K562 (cell line): ENCODE data around the gene FKBP8. TPM values are rescaled to one million over a fixed set of nuclear protein-coding genes. Genes with fewer than 3 reads are reported as not detected.

Source experiments
- DPF2 ChIP-seq: fragments of 450-650 bp; IDR thresholded peaks from 2 replicates; pipeline ENCODE4 v1.6.1; 2016
- E2F8 ChIP-seq: fragments of 450-650 bp; IDR thresholded peaks from 2 replicates; pipeline ENCODE4 v1.7.1; 2018; ENCODE audit warnings: mild to moderate bottlenecking, low read depth; ENCODE audit not compliant: partially characterized antibody
- ETV6 ChIP-seq, 3 experiments: fragments of 150-350 bp in 1 of 3; sonication (generic) in 1 of 3; formaldehyde crosslinking in 1 of 3; IDR thresholded peaks; 2 replicates each; pipeline versions ENCODE4 v1.6.1 to v1.8.0; 2014 to 2022; ENCODE audit warnings: borderline replicate concordance in 2 of 3, low read depth in 2 of 3, antibody characterized with exemption in 1 of 3, low read length in 1 of 3, mild to moderate bottlenecking in 1 of 3, missing genetic modification reagents in 1 of 3
- KLF6 ChIP-seq: fragments of 250-450 bp; sonication (Bioruptor Pico); IDR thresholded peaks from 2 replicates; pipeline ENCODE4 v1.4.0; 2020; ENCODE audit warnings: mild to moderate bottlenecking, moderate library complexity, borderline replicate concordance
- SIN3B ChIP-seq: fragments of 450-650 bp; IDR thresholded peaks from 2 replicates; pipeline ENCODE4 v1.6.1; 2017; ENCODE audit warnings: low read depth, mild to moderate bottlenecking, moderate library complexity
- TAL1 ChIP-seq: fragments of 450-650 bp; IDR thresholded peaks from 2 replicates; pipeline ENCODE4 v1.6.1; 2016; ENCODE audit warnings: mild to moderate bottlenecking
- TSC22D4 ChIP-seq: fragments of 450-650 bp; IDR thresholded peaks from 2 replicates; pipeline ENCODE4 v1.6.1; 2016; ENCODE audit warnings: missing genetic modification characterization, missing biosample characterization, control low read depth
- ZBTB8A ChIP-seq: fragments of 450-650 bp; IDR thresholded peaks from 2 replicates; pipeline ENCODE4 v1.6.1; 2018; ENCODE audit warnings: mild to moderate bottlenecking, moderate library complexity; ENCODE audit not compliant: partially characterized antibody
- ZEB2 ChIP-seq: fragments of 450-650 bp; IDR thresholded peaks from 2 replicates; pipeline ENCODE4 v1.6.1; 2016
- ZKSCAN3 ChIP-seq: fragments of 250-450 bp; sonication (Bioruptor Pico); IDR thresholded peaks from 2 replicates; pipeline ENCODE4 v1.4.0; 2020
- ZNF217 ChIP-seq: sonication (generic); formaldehyde crosslinking; IDR thresholded peaks from 2 replicates; pipeline ENCODE4 v1.8.0; 2022; ENCODE audit warnings: mild to moderate bottlenecking, missing genetic modification reagents
- polyA plus RNA-seq, 8 experiments: library from polyadenylated mRNA; depleted of rRNA in 4 of 8; stranded (reverse) in 5 of 8; unstranded in 3 of 8; fragments of >200 nt; fragmentation: Nextera tagmentation in 2 of 8; fragmentation: Illumina TruSeq in 1 of 8; extraction: Ambion mirVana in 2 of 8; extraction: Trizol in 1 of 8; gene quantifications; 2 replicates each; pipeline versions ENCODE4 v1.2.1 to v1.2.3, GENCODE V29; 2011 to 2014; ENCODE audit warnings: inconsistent platforms in 1 of 8, missing spikeins in 1 of 8
- total RNA-seq, 7 experiments: library from RNA; depleted of rRNA in 6 of 7; stranded (reverse); fragments of >200 nt in 6 of 7; fragmentation: Illumina TruSeq in 2 of 7; extraction: Trizol in 2 of 7; gene quantifications; 2 replicates each; pipeline versions ENCODE4 v1.2.1 to v1.2.3, GENCODE V29; 2011 to 2021; ENCODE audit warnings: low replicate concordance in 1 of 7
- TF ChIP-seq, protein P1 (sequence below), 2 experiments: fragments of 450-650 bp; IDR thresholded peaks; 2 replicates each; pipeline ENCODE4 v1.6.1; 2018; ENCODE audit warnings: mild to moderate bottlenecking in 2 of 2, low read depth in 1 of 2; ENCODE audit not compliant: partially characterized antibody in 2 of 2
- TF ChIP-seq, protein P2 (sequence below): fragments of 450-650 bp; formaldehyde crosslinking; IDR thresholded peaks from 2 replicates; pipeline ENCODE4 v1.4.0; 2022; ENCODE audit warnings: mild to moderate bottlenecking, moderate library complexity
- TF ChIP-seq, protein P3 (sequence below): fragments of 450-650 bp; formaldehyde crosslinking; IDR thresholded peaks from 2 replicates; pipeline ENCODE4 v1.4.0; 2020; ENCODE audit warnings: mild to moderate bottlenecking
- TF ChIP-seq, protein P4 (sequence below): fragments of 250-450 bp; sonication (Bioruptor Pico); IDR thresholded peaks from 2 replicates; pipeline ENCODE4 v1.8.0; 2022; ENCODE audit warnings: moderate library complexity, mild to moderate bottlenecking, inconsistent platforms

The FKBP8 gene
- total and polyA plus RNA-seq, 9 of the 15 experiments (the other 6 are each of a cell fraction or from before 2014, with no cell fraction given) = 0.46 to 236 (median 104) TPM

- TF ChIP-seq, protein P1, sequence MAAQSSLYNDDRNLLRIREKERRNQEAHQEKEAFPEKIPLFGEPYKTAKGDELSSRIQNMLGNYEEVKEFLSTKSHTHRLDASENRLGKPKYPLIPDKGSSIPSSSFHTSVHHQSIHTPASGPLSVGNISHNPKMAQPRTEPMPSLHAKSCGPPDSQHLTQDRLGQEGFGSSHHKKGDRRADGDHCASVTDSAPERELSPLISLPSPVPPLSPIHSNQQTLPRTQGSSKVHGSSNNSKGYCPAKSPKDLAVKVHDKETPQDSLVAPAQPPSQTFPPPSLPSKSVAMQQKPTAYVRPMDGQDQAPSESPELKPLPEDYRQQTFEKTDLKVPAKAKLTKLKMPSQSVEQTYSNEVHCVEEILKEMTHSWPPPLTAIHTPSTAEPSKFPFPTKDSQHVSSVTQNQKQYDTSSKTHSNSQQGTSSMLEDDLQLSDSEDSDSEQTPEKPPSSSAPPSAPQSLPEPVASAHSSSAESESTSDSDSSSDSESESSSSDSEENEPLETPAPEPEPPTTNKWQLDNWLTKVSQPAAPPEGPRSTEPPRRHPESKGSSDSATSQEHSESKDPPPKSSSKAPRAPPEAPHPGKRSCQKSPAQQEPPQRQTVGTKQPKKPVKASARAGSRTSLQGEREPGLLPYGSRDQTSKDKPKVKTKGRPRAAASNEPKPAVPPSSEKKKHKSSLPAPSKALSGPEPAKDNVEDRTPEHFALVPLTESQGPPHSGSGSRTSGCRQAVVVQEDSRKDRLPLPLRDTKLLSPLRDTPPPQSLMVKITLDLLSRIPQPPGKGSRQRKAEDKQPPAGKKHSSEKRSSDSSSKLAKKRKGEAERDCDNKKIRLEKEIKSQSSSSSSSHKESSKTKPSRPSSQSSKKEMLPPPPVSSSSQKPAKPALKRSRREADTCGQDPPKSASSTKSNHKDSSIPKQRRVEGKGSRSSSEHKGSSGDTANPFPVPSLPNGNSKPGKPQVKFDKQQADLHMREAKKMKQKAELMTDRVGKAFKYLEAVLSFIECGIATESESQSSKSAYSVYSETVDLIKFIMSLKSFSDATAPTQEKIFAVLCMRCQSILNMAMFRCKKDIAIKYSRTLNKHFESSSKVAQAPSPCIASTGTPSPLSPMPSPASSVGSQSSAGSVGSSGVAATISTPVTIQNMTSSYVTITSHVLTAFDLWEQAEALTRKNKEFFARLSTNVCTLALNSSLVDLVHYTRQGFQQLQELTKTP (IDR thresholded peaks at IDR 0.05; ENCODE audit: low read depth in 1 of 2, partially characterized antibody in 2 of 2) = peak in 1 of 2 experiments; percentile 37
- TF ChIP-seq DPF2 (peak; percentile 37; the same call in 1 of the 2 replicates), ZEB2 (no peak), SIN3B (no peak), ETV6 (IDR thresholded peaks at IDR 0.05; ENCODE audit: borderline replicate concordance in 1 of 2, low read depth in 2 of 2, low read length in 1 of 2) (no peak), ETV6 (CRISPR knock-in tag; IDR thresholded peaks at IDR 0.05; ENCODE audit: borderline replicate concordance) (no peak), ZBTB8A (no peak), ZKSCAN3 (CRISPR knock-in tag) (no peak), ZNF217 (CRISPR knock-in tag) (no peak), TAL1 (no peak), E2F8 (peak; percentile 70), TSC22D4 (tag) (no peak), KLF6 (CRISPR knock-in tag) (no peak)
- TF ChIP-seq, protein P2, sequence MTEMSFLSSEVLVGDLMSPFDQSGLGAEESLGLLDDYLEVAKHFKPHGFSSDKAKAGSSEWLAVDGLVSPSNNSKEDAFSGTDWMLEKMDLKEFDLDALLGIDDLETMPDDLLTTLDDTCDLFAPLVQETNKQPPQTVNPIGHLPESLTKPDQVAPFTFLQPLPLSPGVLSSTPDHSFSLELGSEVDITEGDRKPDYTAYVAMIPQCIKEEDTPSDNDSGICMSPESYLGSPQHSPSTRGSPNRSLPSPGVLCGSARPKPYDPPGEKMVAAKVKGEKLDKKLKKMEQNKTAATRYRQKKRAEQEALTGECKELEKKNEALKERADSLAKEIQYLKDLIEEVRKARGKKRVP (CRISPR knock-in tag) = no peak
- TF ChIP-seq, protein P3, sequence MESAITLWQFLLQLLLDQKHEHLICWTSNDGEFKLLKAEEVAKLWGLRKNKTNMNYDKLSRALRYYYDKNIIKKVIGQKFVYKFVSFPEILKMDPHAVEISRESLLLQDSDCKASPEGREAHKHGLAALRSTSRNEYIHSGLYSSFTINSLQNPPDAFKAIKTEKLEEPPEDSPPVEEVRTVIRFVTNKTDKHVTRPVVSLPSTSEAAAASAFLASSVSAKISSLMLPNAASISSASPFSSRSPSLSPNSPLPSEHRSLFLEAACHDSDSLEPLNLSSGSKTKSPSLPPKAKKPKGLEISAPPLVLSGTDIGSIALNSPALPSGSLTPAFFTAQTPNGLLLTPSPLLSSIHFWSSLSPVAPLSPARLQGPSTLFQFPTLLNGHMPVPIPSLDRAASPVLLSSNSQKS (CRISPR knock-in tag) = no peak
- TF ChIP-seq, protein P4, sequence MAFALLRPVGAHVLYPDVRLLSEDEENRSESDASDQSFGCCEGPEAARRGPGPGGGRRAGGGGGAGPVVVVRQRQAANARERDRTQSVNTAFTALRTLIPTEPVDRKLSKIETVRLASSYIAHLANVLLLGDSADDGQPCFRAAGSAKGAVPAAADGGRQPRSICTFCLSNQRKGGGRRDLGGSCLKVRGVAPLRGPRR (CRISPR knock-in tag) = no peak
Measured at GRCh38 chr19:18557411-18558201, 14.2 kb upstream of the FKBP8 start, which contains the start of gene KXD1 (continued).
